ENCODE data around the gene NLGN4Y.

The NLGN4Y gene

GRCh38 chrY:14793104-14793503 lies 268.8 kb downstream of the NLGN4Y start:
- no peak for TF ChIP-seq CTCF (conservative IDR thresholded peaks at IDR 0.05; ENCODE audit: low read depth)
- no peak overlapping the region for H3K27ac ChIP-seq
- CTCF ChIA-PET, result no interaction called here
- POLR2A ChIA-PET (ENCODE audit: low non-redundant PET), result no interaction called here
- no peak for DNase-seq (ENCODE audit: low spot score)

GRCh38 chrY:14793674-14794073 lies 269.3 kb downstream of the NLGN4Y start:
- ChIA-PET POLR2A (ENCODE audit: low non-redundant PET) (no interaction called here), CTCF (no interaction called here)
- TF ChIP-seq CTCF (conservative IDR thresholded peaks at IDR 0.05; ENCODE audit: low read depth), result no peak
- no peak for DNase-seq (ENCODE audit: low spot score)
- no peak overlapping the region for H3K27ac ChIP-seq

GRCh38 chrY:14798010-14798409 lies 273.7 kb downstream of the NLGN4Y start:
- no peak overlapping the region for H3K27ac ChIP-seq
- ChIA-PET CTCF (no interaction called here), POLR2A (ENCODE audit: low non-redundant PET) (no interaction called here)
- no peak for DNase-seq (ENCODE audit: low spot score)
- TF ChIP-seq CTCF (conservative IDR thresholded peaks at IDR 0.05; ENCODE audit: low read depth), result no peak

- POLR2A ChIA-PET (ENCODE audit: low non-redundant PET), result no interaction called here
- no peak for TF ChIP-seq CTCF (conservative IDR thresholded peaks at IDR 0.05; ENCODE audit: low read depth)
- CTCF ChIA-PET, result no interaction called here
- no peak for DNase-seq (ENCODE audit: low spot score)
- no peak overlapping the region for H3K27ac ChIP-seq
These were observed 276.8 kb downstream of the NLGN4Y start for GRCh38 chrY:14801096-14801495.

- no peak for DNase-seq (ENCODE audit: low spot score)
- ChIA-PET CTCF (no interaction called here), POLR2A (ENCODE audit: low non-redundant PET) (no interaction called here)
- no peak for TF ChIP-seq CTCF (conservative IDR thresholded peaks at IDR 0.05; ENCODE audit: low read depth)
- no peak overlapping the region for H3K27ac ChIP-seq
These were observed 277.8 kb downstream of the NLGN4Y start for GRCh38 chrY:14802125-14802524.

- CTCF ChIA-PET, result no interaction called here
- no peak for TF ChIP-seq CTCF (conservative IDR thresholded peaks at IDR 0.05; ENCODE audit: low read depth)
- POLR2A ChIA-PET (ENCODE audit: low non-redundant PET), result no interaction called here
- H3K27ac ChIP-seq, result no peak overlapping the region
- DNase-seq (ENCODE audit: low spot score), result no peak
These were observed 279.7 kb downstream of the NLGN4Y start for GRCh38 chrY:14804041-14804440.

GRCh38 chrY:14818452-14818851 lies 294.1 kb downstream of the NLGN4Y start:
- no peak overlapping the region for H3K27ac ChIP-seq
- TF ChIP-seq CTCF (conservative IDR thresholded peaks at IDR 0.05; ENCODE audit: low read depth), result no peak
- DNase-seq (ENCODE audit: low spot score), result no peak
- CTCF ChIA-PET, result no interaction called here
- POLR2A ChIA-PET (ENCODE audit: low non-redundant PET), result no interaction called here
